GM12864 (cell line): ENCODE results near the gene FAM107B.

Experiments
- DNase-seq: peaks from one replicate; pipeline ENCODE4 v3.0.0-alpha.2; 2011; ENCODE audit warnings: low read depth
- H3K4me3 ChIP-seq: 2 replicates; pipeline ENCODE4 v1.5.1; 2011; ENCODE audit warnings: mild to moderate bottlenecking, low read depth, low read length, control low read depth
- CTCF ChIP-seq: IDR thresholded peaks from 2 replicates; pipeline ENCODE4 v1.5.1; 2011; ENCODE audit warnings: low read depth, mild to moderate bottlenecking, moderate library complexity, low read length, control low read depth, inconsistent platforms; ENCODE audit errors: missing control alignments

FAM107B gene

GRCh38 chr10:14625765-14626525 is 148.8 kb downstream of the FAM107B start:
- DNase-seq, result no peak
- H3K4me3 ChIP-seq, result no peak overlapping the region
- no peak for TF ChIP-seq CTCF

- no peak for TF ChIP-seq CTCF
- H3K4me3 ChIP-seq, result no peak overlapping the region
- DNase-seq, result no peak
Observed at GRCh38 chr10:14625192-14625631, 149.5 kb downstream of the FAM107B start.

GRCh38 chr10:14624600-14624999 is 150.1 kb downstream of the FAM107B start:
- H3K4me3 ChIP-seq, result no peak overlapping the region
- no peak for TF ChIP-seq CTCF
- DNase-seq, result no peak

GRCh38 chr10:14623931-14624330 is 150.8 kb downstream of the FAM107B start:
- no peak overlapping the region for H3K4me3 ChIP-seq
- TF ChIP-seq CTCF, result no peak
- DNase-seq, result no peak

GRCh38 chr10:14621037-14621436 is 153.7 kb downstream of the FAM107B start:
- DNase-seq, result no peak
- no peak overlapping the region for H3K4me3 ChIP-seq
- no peak for TF ChIP-seq CTCF

GRCh38 chr10:14618674-14619073 is 156.0 kb downstream of the FAM107B start:
- DNase-seq, result no peak
- TF ChIP-seq CTCF, result no peak
- no peak overlapping the region for H3K4me3 ChIP-seq

GRCh38 chr10:14617852-14618251 is 156.8 kb downstream of the FAM107B start:
- DNase-seq, result no peak
- no peak for TF ChIP-seq CTCF
- H3K4me3 ChIP-seq, result no peak overlapping the region
